Psoas muscle (tissue), 8 donors: ENCODE measurements around the gene DMXL2. TPM values are rescaled to one million over a fixed set of nuclear protein-coding genes. Genes with fewer than 3 reads are reported as not detected.
A peak's percentile ranks its signal among the peaks of the same experiment; 100 is the strongest.
"Not testable (repeated sequence)": the region's sequence is repeated elsewhere in the genome, so short reads cannot be mapped to it uniquely, and the experiment has no call there.

Experiments
- ATAC-seq, 4 donors: fragments of 200-7000 bp; cut with Tn5 transposase; one replicate each; pipeline ENCODE4 v1.9.1; 2020; ENCODE audit warnings: moderate library complexity in 3 of 4, mild to moderate bottlenecking in 2 of 4
- DNase-seq, 2 donors: peaks; one replicate each; pipeline ENCODE4 v3.0.0-alpha.2; 2020
- H3K27ac ChIP-seq: fragments of 200-600 bp; one replicate; pipeline ENCODE4 v1.8.0; 2022
- H3K27me3 ChIP-seq, 3 donors: fragments of 200-600 bp in 1 of 3; one replicate each; pipeline versions ENCODE4 v1.6.1 to v1.8.0; 2013 to 2022; ENCODE audit warnings: low read length in 2 of 3, mild to moderate bottlenecking in 2 of 3, moderate library complexity in 1 of 3; ENCODE audit not compliant: insufficient read depth in 3 of 3
- H3K36me3 ChIP-seq, 2 donors: fragments of 200-600 bp in 1 of 2; one replicate each; pipeline versions ENCODE4 v1.6.1 to v1.8.0; 2013 to 2022; ENCODE audit warnings: low read depth in 1 of 2, mild to moderate bottlenecking in 1 of 2, moderate library complexity in 1 of 2; ENCODE audit not compliant: insufficient read depth in 1 of 2
- H3K4me1 ChIP-seq: fragments of 200-600 bp; one replicate; pipeline ENCODE4 v1.8.0; 2022
- H3K4me3 ChIP-seq: fragments of 200-600 bp; one replicate; pipeline ENCODE4 v1.8.0; 2022; ENCODE audit warnings: mild to moderate bottlenecking
- H3K9me3 ChIP-seq: fragments of 200-600 bp; one replicate; pipeline ENCODE4 v1.8.0; 2022
- CTCF ChIP-seq: fragments of 200-600 bp; IDR thresholded peaks from one replicate; pipeline ENCODE4 v1.8.0; 2022; ENCODE audit warnings: antibody characterized with exemption
- WGBS, 3 donors: extraction: QIAGEN DNeasy Blood & Tissue Kit; methylation state at CpG; one replicate each; pipeline versions ENCODE4 v1.1.6 to v1.1.7; 2013; 5-methylcytosine and 5-hydroxymethylcytosine counted together
- intact Hi-C, 2 donors: fragments of 100-400 bp; cut with DNase I; formaldehyde crosslinking; loops; one replicate each; pipeline versions ENCODE4 v1.11.0 to v1.14.2; 2022
- polyA plus RNA-seq, 3 donors: library from polyadenylated mRNA; stranded (reverse); fragments of 200-250 nt; gene quantifications; one replicate each; pipeline ENCODE4 v1.2.3, GENCODE V29; 2013
- total RNA-seq, 4 donors: library from RNA; stranded (reverse); fragmentation: NEBNext Ultra II Directional in 2 of 4; extraction: Animal tissue kit (Norgen Biotek cat#: 25700) in 2 of 4; gene quantifications; one replicate each; pipeline versions ENCODE4 v1.2.1 to v1.2.4, GENCODE V29; 2021 to 2023
- donor health status: healthy with polysubstance abuse.
- donor health status: DM: no; HTN: no; CAD: no; lungs with moderate emphysema.
- donor health status: Bipolar disorder and iron deficiency.
- donor health status: healthy.
- donor health status: DM: yes; HTN: yes; CAD: no.
- donor health status: DM: no; HTN: no; CAD: no.
- donor health status: DM: no; HTN: no; CAD: no.
- donor health status: DM: yes; HTN: yes; CAD: no.

The DMXL2 gene
- total and polyA plus RNA-seq, 7 donors, result 1.9 to 8.0 (median 3.1) TPM

GRCh38 chr15:51577636-51578304 lies 44.8 kb downstream of the DMXL2 start:
- 71 to 91% (median 83%) methylated on average over 1 of the region's 1 CpG for whole genome bisulfite sequencing, 3 donors
- H3K27ac ChIP-seq, result no peak overlapping the region
- intact Hi-C loops, result no loop called here
- DNase-seq (no peak), ATAC-seq (no peak)
- no peaks in the 10 kb centered on the region for H3K36me3 ChIP-seq
- H3K9me3 ChIP-seq, result peaks cover 3% of the 10 kb centered on the region
- H3K4me3 ChIP-seq, result no peak overlapping the region
- H3K27me3 ChIP-seq, result no peaks in the 10 kb centered on the region
- no peaks in the 10 kb centered on the region for H3K4me1 ChIP-seq
- TF ChIP-seq CTCF, result no peak

- Histone ChIP-seq H3K4me1 (no peaks in the 10 kb centered on the region), H3K36me3 (no peaks in the 10 kb centered on the region), H3K9me3 (peaks cover 3% of the 10 kb centered on the region), H3K27ac (no peak overlapping the region), H3K4me3 (no peak overlapping the region), H3K27me3 (no peaks in the 10 kb centered on the region)
- DNase-seq (no peak), ATAC-seq (peak in 1 of 4 donors; percentile 54)
- TF ChIP-seq CTCF, result no peak
- WGBS, 3 donors, result 86 to 94% (median 90%) methylated on average over 2 of the region's 2 CpGs
- intact Hi-C loops, result no loop called here
Measured at GRCh38 chr15:51576911-51577500, 45.6 kb downstream of the DMXL2 start.

GRCh38 chr15:51576286-51576850 lies 46.2 kb downstream of the DMXL2 start:
- Histone ChIP-seq H3K4me1 (no peaks in the 10 kb centered on the region), H3K27ac (no peak overlapping the region), H3K36me3 (no peaks in the 10 kb centered on the region), H3K27me3 (no peaks in the 10 kb centered on the region), H3K9me3 (no peaks in the 10 kb centered on the region), H3K4me3 (no peak overlapping the region)
- no peak for TF ChIP-seq CTCF
- ATAC-seq (no peak), DNase-seq (no peak)
- intact Hi-C loops, result no loop called here
- WGBS, 3 donors, result 91 to 93% (median 93%) methylated on average over 1 of the region's 1 CpG

GRCh38 chr15:51575775-51576174 lies 46.8 kb downstream of the DMXL2 start:
- Histone ChIP-seq H3K27me3 (no peaks in the 10 kb centered on the region), H3K27ac (no peak overlapping the region), H3K4me1 (no peaks in the 10 kb centered on the region), H3K4me3 (no peak overlapping the region), H3K9me3 (no peaks in the 10 kb centered on the region), H3K36me3 (no peaks in the 10 kb centered on the region)
- intact Hi-C loops, result no loop called here
- no peak for TF ChIP-seq CTCF
- DNase-seq (no peak), ATAC-seq (no peak)
- WGBS, 3 donors, result 93 to 100% (median 97%) methylated on average over 1 of the region's 1 CpG

GRCh38 chr15:51573352-51573751 lies 49.2 kb downstream of the DMXL2 start:
- H3K27ac ChIP-seq, DNase-seq, intact Hi-C loops, H3K4me1 ChIP-seq, H3K4me3 ChIP-seq, ATAC-seq, H3K36me3 ChIP-seq, H3K9me3 ChIP-seq, H3K27me3 ChIP-seq: not testable (repeated sequence)
- WGBS, 3 donors, result 90 to 98% (median 91%) methylated on average over 2 of the region's 2 CpGs

GRCh38 chr15:51568939-51569784 lies 53.4 kb downstream of the DMXL2 start:
- 76 to 79% (median 76%) methylated on average over 18 of the region's 18 CpGs for WGBS, 3 donors
- ATAC-seq, H3K27ac ChIP-seq, H3K4me3 ChIP-seq, H3K9me3 ChIP-seq, H3K27me3 ChIP-seq, H3K4me1 ChIP-seq, intact Hi-C loops, DNase-seq, H3K36me3 ChIP-seq: not testable (repeated sequence)
